ENCODE results near the gene USP54.

The USP54 gene

GRCh38 chr10:73456187-73456890 is 134.8 kb downstream of the USP54 start:
- intact Hi-C loops (cut with DNase I; ENCODE audit: low total_unique reads) = no loop called here

DNA sequence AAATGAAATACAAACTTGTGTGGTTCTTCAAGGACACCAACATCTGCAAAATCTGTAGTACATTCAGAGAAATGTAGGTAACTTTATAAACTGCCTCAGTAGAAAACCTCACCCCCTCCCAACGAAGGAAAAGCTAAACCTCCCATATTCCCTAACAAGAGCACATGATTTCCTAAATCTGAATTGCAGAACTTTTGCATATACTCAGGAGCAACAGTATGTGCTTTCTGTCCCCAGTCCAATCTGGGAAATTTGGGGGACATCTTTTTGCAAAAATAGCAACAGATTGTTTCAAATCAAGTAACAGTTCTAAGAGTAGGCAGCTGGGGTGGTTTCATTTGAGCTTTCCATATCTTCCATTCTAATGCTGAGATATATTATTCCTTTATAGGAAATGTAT is 142.0 kb downstream of the USP54 start:
- Histone ChIP-seq H3K27ac (no peak overlapping the region), H3K9me3 (no peaks in the 10 kb centered on the region), H3K27me3 (no peaks in the 10 kb centered on the region), H3K4me1 (no peaks in the 10 kb centered on the region), H3K36me3 (peaks cover 36 to 45% (median 41%) of the 10 kb centered on the region in 3 donors), H3K4me3 (no peak overlapping the region)
- intact Hi-C loops (cut with DNase I; ENCODE audit: low total_unique reads) = no loop called here
- no peak for DNase-seq
- TF ChIP-seq, protein P1, sequence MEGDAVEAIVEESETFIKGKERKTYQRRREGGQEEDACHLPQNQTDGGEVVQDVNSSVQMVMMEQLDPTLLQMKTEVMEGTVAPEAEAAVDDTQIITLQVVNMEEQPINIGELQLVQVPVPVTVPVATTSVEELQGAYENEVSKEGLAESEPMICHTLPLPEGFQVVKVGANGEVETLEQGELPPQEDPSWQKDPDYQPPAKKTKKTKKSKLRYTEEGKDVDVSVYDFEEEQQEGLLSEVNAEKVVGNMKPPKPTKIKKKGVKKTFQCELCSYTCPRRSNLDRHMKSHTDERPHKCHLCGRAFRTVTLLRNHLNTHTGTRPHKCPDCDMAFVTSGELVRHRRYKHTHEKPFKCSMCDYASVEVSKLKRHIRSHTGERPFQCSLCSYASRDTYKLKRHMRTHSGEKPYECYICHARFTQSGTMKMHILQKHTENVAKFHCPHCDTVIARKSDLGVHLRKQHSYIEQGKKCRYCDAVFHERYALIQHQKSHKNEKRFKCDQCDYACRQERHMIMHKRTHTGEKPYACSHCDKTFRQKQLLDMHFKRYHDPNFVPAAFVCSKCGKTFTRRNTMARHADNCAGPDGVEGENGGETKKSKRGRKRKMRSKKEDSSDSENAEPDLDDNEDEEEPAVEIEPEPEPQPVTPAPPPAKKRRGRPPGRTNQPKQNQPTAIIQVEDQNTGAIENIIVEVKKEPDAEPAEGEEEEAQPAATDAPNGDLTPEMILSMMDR (IDR thresholded peaks at IDR 0.05) = no peak

More at GRCh38 chr10:73456187-73456890, 134.8 kb downstream of the USP54 start:
- no peaks in the 10 kb centered on the region for H3K4me1 ChIP-seq
- H3K9me3 ChIP-seq = no peaks in the 10 kb centered on the region
- DNase-seq = no peak
- TF ChIP-seq, protein P1 (IDR thresholded peaks at IDR 0.05) = no peak
- no peak overlapping the region for H3K27ac ChIP-seq
- H3K4me3 ChIP-seq = no peak overlapping the region
- no peaks in the 10 kb centered on the region for H3K27me3 ChIP-seq
- peaks cover 19 to 53% (median 27%) of the 10 kb centered on the region in 3 donors for H3K36me3 ChIP-seq

DNA sequence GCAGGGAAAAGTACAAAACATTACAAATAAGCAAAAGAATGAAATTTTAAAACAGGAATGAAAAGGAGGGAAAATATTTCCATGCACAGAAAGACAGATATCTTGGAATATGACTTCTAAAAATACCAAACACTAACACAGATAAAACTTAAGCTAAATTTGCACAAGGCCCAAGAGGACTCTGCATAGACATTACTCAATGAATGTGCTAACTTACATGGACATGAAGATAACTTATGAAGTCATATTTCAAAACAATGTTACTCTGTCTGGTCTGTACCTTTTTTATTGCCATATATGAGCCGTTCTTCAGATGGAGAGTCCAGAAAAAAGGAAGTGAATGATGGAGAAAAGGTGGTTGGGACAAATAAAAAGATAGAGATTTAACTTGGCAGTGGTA is 142.8 kb downstream of the USP54 start:
- Histone ChIP-seq H3K27me3 (no peaks in the 10 kb centered on the region), H3K4me1 (no peaks in the 10 kb centered on the region), H3K27ac (no peak overlapping the region), H3K4me3 (no peak overlapping the region), H3K36me3 (peaks cover 28 to 43% (median 35%) of the 10 kb centered on the region in 3 donors), H3K9me3 (no peaks in the 10 kb centered on the region)
- no peak for DNase-seq
- TF ChIP-seq, protein P1 (IDR thresholded peaks at IDR 0.05) = no peak
- intact Hi-C loops (cut with DNase I; ENCODE audit: low total_unique reads) = no loop called here
